Colon (tissue), 2 donors: ENCODE data around the gene FIBP.
"Not testable (repeated sequence)": the region's sequence is repeated elsewhere in the genome, so short reads cannot be mapped to it uniquely, and the experiment has no call there.

Source experiments
- FAIRE-seq: peaks from 2 replicates; lab custom pipeline; 2012; peaks lifted over from hg19 to GRCh38; lab: Jason Lieb, UNC
- donor health status: control.
- donor health status: control.

Gene FIBP

DNA sequence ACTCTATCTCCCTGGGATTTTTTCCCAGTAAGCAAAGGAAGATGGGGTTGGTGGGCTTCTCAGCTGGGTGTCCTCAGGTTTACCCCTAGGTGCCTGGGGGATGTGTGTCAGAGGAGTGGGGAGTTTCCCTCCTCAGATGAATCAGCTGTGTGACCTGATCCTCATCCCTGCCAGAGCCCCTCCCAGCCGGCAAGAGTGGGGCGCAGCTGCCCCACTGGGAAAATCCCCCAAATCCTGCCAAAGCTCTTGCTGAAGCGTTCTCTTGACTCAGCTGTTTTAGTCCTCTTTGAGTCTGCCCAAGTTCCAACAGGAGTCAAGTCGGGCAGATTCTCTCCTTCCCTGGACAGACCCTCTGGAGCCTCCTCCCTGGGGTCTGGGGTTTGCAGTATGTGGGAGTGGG is 24.6 kb upstream of the FIBP start:
- FAIRE-seq = no peak

DNA sequence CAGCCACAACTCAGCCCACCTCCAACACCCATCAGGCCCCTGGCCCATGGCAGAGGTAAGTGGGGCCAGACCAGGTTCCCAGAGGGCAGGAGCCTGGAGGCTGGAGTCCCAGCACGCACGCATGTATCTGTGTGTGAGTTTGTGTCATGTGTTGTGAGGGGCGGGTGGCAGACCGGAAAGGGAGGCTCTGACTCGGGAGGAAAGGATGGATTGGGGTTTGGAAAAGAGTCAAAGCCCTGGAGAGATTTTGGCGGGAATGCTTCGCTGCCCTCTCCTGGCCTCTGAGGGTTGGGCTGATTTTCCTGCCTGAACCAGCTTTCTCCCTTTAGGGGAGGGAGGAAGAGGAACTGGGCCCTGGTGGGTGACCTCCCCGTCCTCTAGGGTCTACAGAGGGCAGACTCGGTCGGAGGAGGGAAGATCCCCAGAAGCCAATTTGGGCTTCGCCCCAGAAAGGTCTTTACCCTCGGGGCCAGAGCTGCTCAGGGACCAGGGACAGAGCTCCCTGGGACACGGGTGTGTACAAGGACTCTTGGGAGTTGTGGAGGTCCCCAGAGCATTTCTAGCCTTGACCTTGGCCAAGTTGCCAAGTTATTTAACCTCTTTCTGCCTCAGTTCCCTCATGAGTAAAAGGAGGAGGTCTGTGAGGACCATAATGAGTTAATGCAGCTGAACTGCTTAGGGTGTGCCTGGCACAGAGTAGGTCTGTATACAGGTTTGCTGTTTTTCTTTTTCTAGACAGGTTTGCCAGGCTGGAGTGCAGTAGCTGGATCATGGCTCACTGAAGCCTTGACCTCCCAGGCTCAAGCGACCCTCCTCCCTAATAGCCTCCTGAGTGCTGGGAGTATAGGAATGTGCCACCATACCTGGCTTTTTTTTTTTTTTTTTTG is 23.7 kb upstream of the FIBP start:
- no peak for FAIRE-seq

DNA sequence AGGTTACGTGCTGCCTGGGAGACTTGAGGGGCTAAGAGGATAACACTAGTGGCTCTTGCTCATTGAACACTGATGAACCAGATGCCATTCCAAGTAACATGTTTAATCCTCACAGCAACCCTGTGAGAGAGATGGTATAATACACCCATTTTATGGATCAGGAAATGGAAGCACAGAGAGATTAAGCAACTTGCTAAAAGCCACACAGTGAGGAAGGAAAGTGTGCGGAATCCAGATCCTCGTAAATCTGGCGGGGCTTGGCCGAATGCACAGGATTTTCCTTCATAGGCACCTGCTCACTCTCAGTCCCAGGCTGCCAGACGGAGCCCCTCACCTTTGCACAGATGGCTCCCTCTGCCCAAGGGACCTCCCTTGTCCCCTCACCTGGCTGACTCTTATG is 19.6 kb upstream of the FIBP start:
- FAIRE-seq = no peak

DNA sequence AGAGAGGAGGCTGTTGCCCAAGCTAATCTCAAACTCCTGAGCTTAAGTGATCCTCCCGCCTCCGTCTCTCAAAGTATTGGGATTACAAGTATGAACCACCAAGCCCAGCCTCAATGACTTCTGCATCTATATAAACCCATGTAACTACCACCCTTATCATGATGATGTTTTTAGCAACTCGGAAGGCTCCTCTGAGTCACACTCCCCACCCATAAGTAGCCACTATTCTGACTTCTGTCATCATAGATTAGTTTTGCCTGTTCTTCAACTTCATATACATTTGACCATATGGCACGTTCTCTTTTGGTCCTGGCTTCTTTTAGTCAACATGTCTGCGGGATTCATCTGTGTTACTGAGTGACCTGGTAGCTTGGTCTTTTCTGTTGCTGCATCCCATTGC is 18.3 kb upstream of the FIBP start:
- no peak for FAIRE-seq

DNA sequence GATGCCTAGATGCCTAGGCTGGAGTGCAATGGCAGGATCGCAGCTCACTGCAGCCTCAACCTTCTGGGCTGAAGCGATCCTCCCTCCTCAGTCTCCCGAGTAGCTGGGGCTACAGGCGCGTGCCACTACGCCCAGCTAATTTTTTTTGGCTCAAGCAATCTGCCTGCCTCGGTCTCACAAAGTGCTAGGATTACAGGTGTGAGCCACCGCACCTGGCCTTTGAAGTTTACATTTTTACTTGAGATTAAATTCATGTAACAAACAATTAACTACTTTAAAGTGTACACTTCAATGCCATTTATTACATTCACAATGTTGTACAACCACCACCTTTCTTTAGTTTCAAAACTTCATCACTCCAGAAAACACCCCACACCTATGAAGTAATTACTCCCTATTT is 15.4 kb upstream of the FIBP start:
- FAIRE-seq = no peak

DNA sequence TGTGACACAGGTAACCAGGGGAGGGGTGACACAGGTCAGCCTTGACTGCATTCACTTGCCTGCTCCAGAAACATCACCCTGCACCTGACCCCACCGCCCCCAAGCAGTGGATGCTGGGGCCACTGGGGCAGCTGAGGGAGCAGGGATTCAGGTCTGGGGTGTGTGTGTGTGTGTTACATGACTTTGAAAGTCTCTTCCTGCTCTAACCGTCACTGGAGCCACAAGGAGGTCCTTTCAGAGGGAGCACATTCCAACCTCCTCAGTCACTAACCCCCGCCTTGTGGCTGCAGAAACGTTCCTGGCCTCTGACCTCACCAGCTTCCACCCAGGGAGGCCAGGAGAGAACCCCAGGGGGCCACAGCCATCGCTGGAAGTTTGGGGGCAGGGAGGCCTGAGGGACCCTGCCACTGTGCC is 14.8 kb upstream of the FIBP start:
- no peak for FAIRE-seq

DNA sequence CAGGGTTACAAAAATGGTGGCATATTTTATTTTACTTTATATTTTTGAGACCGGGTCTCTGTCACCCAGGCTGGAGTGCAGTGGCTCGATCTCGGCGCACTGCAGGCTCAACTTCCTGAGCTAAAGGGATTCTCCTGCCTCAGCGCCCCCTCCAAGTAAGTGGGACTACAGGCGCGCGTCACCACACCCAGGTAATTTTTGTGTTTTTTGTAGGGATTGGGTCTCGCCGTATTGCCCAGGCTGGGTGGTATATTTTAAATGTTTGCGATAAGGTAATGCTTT is 12.6 kb upstream of the FIBP start:
- FAIRE-seq = no peak

DNA sequence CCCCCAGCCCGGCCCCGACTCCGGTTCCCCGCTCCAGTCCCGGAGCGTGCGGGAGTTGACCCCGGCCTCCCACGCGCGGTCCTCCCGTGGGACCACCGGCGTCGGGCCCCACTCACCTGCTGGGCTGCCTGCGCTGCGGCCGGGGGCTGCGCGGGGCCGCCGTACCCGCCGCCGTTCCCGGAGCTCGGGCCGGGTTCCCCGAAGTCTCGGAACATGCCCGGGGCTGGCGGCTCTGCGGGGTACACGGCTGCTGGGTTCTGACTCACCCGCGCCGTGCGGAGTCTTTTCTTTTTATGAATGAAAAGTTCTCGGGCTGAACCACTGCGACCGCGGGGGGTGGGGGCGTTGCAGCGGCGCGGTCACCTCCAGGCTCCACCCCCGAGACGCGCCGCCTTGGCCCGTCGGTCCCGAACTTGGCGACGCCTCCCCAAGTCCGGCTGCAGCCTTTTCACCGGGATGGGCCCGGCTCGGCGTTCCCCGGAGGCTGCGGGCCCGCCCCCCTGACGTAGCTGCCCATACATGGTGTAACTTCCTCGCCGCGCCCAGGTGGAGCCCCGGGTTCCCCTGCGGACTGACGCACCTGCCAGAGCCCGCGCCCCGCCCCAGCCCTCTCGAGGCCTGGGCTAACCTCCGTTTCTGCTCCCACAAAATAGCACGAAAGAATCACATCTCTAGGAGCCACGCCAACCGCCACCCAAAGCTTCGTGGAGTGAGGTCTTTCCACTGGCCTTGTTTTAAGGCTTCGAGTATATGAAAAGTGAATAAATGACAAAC is 12.0 kb upstream of the FIBP start, which contains the start of gene FOSL1:
Gene FOSL1 (minus strand): TSS at position 264 of the 774 bp plus-strand sequence. CDS start 49 bp downstream, at position 215.
- FAIRE-seq = no peak

DNA sequence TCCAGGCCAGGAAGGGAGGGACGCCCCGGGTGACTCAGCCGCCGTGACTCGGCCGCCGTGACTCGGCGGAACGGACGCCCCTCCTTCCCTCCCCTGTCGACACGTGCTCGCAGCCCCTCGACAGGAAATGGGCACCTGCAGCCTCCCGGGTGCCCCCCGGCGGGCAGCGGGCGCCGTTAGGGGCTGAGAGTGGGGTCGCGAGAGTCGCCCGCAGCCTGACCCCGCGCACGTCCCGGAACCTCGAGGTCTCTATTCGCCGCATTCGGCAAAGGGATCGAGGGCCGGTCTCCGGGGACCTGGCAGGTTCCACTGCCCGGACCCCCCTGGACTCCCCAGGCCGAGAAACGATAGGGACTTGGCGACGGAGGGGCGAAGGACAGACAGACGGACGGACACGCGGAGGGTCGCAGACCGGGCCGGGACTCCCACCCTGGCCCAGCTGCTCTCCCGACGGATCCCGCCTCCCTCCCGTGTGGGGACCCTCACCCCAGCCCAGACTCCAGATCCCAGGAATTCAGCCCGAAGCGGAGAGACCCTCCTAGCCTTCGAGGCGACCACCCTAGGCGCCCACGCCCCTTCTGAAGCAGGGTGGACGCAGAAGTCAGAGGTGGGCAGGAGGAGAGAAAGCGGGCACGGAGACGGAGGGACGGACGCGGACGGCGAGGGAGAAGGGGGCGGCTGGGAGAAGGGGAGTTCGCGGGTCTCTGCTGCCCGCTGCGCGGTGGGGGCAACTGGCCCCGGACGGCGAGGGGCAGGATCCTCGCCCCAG is 11.3 kb upstream of the FIBP start:
- FAIRE-seq = no peak

DNA sequence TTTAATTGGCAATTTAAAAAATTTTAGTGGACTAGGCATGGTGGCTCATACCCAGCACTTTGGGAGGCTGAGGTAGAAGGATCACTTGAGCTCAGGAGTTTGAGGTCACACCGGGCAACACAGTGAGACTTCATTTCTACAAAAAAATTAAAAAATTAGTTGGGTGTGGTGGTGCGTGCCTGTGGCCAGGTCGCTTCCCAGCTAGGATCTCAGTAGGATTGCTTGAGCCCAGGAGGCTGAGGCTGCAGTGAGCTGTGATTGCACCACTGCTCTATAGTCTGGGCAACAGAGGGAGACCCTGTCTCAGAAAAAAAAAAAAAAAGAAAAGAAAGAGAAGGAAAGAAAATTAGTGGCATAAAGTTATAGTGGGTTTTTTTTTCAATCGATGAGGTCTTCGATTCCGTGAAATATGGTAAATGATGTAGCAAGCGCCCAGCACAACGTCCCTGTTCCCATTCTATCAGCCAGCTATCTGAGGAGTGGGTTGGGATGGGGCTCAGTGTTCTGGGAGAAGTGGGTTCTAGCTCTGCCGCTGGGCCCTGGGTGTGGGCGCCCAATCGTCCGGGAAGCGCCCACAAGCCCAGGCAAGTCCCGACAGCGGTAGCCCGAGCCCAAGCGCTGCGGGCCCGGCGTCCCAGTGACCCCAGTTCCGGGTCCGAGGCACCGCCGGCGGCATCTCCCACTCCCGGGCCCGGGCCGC is 10.5 kb upstream of the FIBP start:
- FAIRE-seq = no peak

DNA sequence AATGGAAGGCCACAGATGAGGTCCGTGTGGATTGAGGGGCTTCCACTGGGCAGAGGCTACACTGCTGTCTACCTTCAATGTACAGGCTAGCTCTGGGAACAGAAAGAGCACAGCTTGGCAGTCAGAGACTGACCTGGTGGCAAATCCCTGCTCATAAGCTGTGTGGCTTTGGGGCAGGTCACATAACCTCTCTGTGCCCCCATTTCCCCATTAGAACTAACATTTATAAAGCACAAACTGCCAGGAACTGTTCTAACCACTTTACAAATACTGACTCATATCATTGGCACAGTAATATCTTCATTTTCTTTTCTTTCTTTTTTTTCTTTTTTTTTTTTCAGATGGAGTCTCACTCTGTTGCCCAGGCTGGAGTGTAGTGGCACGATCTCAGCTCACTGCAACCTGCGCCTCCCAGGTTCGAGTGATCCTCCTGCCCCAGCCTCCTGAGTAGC is 8.8 kb upstream of the FIBP start:
- no peak for FAIRE-seq

DNA sequence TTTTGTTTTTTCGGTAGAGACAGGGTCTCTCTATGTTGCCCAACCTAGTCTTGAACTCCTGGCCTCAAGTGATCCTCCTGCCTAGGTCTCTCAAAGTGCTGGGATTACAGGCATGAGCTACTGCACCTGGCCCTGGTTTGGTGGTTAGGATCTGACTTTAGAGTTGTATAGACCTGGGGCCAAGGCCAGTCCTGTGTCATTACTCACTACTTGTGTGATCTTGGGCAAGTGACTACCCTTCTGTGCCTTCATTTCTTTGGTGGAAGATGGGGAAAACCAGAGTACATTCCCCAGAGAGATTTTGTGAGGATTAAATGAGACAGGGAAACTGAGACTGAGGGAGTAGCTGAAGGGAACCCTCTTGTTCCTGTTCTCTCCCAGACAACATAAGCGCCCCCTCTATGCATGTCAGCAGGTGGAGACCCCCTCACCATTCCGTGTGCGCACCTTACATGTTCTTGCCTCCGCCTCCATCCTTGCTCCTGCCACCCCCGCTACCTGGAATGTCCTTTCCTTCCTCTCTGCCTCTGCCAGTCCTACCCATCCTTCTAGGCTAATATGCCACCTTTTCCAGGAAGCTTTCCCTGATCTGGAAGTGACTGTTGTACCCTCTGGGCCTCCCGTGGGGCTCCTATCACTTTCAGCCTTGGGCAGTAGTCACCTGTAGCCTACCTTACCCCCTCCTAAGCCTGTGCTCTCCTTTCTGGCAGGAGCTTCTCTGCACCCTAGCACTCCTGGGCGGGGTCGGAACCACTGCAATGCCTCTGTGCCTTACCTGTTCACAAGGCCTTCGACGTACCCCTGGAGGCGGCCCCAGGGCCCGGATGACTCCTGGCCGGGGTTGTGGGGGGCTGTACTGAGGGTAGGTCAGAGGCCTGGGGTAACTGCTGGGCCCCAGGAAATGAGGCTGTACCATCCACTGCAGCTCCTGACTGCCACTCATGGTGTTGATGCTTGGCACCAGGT is 8.0 kb upstream of the FIBP start:
- FAIRE-seq = no peak

DNA sequence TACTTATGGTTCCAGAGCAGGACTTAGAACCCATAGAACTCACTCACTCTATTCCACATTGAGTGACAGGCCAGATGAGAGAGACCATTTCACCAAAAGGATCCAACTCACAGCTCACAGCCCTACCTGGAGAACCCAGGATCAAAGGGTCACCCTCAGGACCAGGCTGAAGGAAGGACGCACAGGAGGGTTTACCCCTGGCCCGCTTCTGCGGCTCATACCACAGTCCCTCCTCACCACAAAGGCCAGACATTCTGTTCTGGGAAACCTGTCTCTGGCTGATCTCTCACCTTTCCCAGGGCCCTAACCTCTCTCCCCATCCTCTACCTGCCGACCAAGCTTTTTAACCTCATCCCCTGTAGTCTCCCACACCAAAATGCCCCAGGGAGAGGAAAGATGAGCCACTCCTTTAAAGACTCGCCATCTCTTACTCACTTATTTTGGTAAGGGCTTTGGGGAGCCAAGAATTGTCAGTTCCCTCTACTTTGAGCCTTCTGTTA is 7.3 kb upstream of the FIBP start:
- FAIRE-seq = no peak

DNA sequence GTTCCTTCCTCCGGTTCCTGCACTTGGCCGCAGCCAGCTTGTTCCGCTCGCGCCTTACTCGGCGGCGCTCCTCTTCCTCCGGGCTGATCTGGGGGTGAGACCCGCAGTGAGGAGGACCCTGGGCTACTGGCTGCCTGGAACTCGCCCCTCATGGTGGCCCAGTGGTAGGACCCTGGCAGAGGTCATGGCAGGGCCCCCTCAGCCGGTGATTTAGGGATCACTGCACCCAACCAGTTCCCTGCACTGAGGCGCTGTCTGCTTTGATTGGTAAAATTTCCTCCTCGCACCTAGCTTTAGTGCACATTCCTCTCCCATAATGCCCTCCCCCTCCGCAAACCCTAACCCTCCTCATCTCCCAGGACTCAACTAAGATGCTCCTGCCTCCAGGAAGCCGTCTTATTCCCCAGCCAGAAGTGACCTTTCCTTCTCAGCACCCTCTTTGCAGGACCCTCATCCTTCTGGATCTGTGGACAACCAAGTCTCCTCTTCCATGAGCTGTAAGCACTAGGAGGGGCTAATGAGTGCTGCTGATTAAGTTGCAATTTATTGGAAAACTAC is 5.8 kb upstream of the FIBP start:
- FAIRE-seq = no peak

DNA sequence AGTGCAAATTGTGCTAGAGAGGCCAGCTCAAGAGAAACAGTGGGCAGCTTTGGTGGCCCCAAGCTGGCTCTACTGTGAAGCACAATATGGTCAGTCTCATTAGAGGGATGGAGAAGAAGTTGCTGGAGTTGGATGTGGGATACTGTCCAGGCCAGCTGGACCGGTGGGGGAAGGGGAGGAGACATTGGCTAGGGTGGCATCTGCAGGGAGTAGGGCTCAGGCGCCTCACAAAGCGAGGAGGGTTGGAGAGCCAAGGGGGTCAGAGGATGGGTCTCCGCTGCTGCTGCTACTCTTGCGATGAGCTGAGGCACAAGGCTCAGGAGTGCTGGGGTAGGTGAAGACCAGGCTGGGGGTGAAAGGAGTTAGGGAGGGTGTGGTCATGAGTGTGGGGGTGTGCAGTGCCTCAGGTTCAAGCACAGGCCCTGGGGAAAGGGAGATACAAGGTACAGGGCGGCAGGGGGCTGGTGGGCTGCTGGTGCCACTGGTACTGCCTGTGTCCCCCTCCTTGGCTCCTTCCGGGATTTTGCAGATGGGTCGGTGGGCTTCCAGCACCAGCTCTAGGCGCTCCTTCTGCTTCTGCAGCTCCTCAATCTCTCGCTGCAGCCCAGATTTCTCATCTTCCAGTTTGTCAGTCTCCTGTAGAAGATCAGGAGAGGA is 4.5 kb upstream of the FIBP start:
- no peak for FAIRE-seq

DNA sequence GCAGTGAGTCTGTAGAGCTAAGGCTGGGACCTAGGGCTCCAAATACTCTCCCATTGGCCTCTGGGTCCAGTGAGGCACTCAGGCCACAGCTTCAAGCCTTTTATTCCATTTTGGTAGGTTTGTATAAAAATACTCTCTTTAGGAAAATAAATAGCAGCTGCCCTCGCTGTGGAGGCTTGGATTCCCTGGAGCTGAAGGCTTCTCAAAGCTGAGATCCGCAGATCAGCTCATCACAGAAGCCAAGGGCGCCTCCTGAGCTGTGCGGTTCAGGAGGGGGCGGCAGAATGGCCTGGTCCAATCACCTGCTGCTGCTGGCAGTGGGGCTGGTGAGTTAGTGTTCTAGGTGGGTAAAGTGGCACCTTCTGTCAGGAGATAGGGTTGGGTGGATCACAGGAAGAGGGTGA is 3.9 kb upstream of the FIBP start:
- not testable (repeated sequence) for FAIRE-seq

DNA sequence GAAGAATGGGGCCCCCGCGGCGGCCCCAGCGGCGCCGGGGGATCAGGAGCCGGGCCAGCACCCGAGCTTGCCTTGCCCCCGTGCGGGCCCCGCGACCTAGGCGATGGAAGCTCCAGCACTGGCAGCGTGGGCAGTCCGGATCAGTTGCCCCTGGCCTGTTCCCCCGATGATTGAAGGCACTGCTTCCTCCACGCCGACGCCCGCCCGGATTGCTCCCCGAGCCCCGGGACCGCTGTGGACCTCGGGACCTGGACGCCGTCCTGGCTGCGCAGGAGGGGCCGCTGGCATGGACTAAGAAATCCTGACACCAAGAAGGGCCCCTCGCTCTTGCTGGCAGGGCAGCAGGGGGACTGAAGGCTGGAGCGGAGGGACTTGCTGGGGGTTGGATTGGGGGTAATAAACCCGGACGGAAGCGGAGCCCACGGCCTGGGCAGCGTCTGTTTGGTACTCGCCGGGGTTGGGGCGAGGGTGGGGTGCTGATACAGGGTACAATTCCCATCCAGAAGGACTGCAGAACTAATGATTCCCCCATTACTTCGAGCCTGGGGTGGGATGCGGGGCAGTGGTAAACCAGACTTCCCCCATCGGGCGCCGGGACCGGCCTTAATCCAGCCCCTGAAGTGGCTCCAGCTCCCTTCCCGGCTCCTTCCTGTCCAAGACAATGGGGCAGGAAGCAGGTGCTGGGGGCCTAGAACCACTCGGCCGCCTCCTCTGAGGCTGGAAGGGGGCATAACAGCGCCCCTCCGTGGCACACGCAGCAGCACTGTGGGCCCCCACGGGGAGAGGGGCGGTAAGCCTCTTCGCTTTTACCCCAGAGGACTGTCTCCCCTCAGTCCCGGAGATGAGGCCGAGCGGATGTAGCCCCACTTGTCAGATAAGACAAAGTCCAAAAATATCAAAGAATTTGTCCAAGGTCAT is 3.2 kb upstream of the FIBP start:
- FAIRE-seq = no peak

DNA sequence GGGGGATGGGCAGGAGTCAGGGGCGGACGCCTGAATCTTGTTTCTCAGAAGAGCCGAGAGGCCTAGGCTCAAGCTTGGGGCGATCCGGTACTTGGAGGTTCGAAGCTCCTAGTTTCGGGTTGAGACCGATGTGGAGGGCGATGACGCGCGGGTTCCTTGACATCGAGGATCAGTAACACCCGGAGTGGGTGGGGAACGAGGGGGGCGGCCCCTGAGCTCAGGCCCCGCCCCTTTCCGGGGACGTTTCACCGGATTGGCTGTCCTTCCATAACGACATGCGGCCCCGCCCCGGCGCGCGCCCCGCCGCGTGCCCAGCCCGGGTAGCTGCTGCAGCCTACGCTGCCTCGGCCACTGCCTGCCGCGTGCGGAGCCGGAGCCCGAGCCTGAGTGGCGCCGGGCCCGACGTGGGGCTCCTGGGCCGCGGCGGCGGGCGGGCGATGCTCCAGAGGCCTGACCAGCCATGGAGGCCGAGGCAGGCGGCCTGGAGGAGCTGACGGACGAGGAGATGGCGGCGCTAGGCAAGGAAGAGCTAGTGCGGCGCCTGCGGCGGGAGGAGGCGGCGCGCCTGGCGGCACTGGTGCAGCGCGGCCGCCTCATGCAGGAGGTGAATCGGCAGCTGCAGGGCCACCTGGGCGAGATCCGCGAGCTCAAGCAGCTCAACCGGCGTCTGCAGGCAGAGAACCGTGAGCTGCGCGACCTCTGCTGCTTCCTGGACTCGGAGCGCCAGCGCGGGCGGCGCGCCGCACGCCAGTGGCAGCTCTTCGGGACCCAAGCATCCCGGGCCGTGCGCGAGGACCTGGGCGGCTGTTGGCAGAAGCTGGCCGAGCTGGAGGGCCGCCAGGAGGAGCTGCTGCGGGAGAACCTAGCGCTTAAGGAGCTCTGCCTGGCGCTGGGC is 2.3 kb upstream of the FIBP start, which contains the start of gene CCDC85B:
Gene CCDC85B (plus strand): TSS at position 350 of the 895 bp plus-strand sequence. CDS start 111 bp downstream, at position 461.
- FAIRE-seq = no peak
